A673 (cell line): ENCODE results near the gene PHKA2. TPM values are rescaled to one million over a fixed set of nuclear protein-coding genes. Genes with fewer than 3 reads are reported as not detected.

Experiments used
- BruUV-seq: library from RNA; stranded (reverse); fragments of 400-500 nt; replicated peaks from 2 replicates; lab custom pipeline; 2021; lab: Mats Ljungman, UMichigan
- CTCF ChIA-PET: fragments of 300-600 bp; sonication (Branson Sonifier 250); formaldehyde crosslinking; loops from one replicate; lab custom pipeline; 2022; ENCODE audit warnings: antibody characterized with exemption; lab: Charles Lee
- POLR2A ChIA-PET: fragments of 300-600 bp; sonication (Branson Sonifier 250); formaldehyde crosslinking; loops from one replicate; lab custom pipeline; 2022; ENCODE audit warnings: antibody characterized with exemption; ENCODE audit not compliant: low non-redundant PET; lab: Charles Lee
- DNase-seq: peaks from one replicate; pipeline ENCODE4 v3.0.0-alpha.2; 2015; ENCODE audit warnings: low spot score
- H3K27ac ChIP-seq: fragments of 200-600 bp; sonication (generic); 2 replicates; pipeline ENCODE4 v1.5.1; 2016; ENCODE audit warnings: mixed run types, low read depth, mild to moderate bottlenecking, mixed read lengths, antibody characterized with exemption, low read length; ENCODE audit not compliant: poor library complexity, severe bottlenecking
- H3K27me3 ChIP-seq: fragments of 200-600 bp; sonication (generic); replicated peaks from 2 replicates; pipeline ENCODE4 v1.6.1; 2017; ENCODE audit warnings: mixed run types, low read depth, mild to moderate bottlenecking, mixed read lengths, antibody characterized with exemption, low read length; ENCODE audit not compliant: insufficient read depth, poor library complexity
- H3K36me3 ChIP-seq: fragments of 200-600 bp; sonication (generic); 2 replicates; pipeline ENCODE4 v1.6.1; 2016; ENCODE audit warnings: mixed run types, mild to moderate bottlenecking, mixed read lengths, antibody characterized with exemption, low read length; ENCODE audit not compliant: insufficient read depth, poor library complexity, severe bottlenecking
- H3K4me1 ChIP-seq: fragments of 200-600 bp; sonication (generic); 2 replicates; pipeline ENCODE4 v1.6.1; 2017; ENCODE audit warnings: mixed run types, mild to moderate bottlenecking, mixed read lengths, antibody characterized with exemption, low read length; ENCODE audit not compliant: insufficient read depth, poor library complexity, severe bottlenecking
- H3K4me3 ChIP-seq: fragments of 200-600 bp; sonication (generic); 2 replicates; pipeline ENCODE4 v1.5.1; 2016; ENCODE audit warnings: low read depth, mixed run types, mild to moderate bottlenecking, mixed read lengths, low read length; ENCODE audit not compliant: poor library complexity, severe bottlenecking
- H3K9me3 ChIP-seq: fragments of 200-600 bp; sonication (generic); 2 replicates; pipeline ENCODE4 v1.6.1; 2016; ENCODE audit warnings: mixed run types, low read depth, mild to moderate bottlenecking, mixed read lengths, antibody characterized with exemption, low read length; ENCODE audit not compliant: poor library complexity, severe bottlenecking
- EZH2 ChIP-seq: fragments of 200-600 bp; sonication (generic); IDR thresholded peaks from 2 replicates; pipeline ENCODE4 v1.6.1; 2017; ENCODE audit warnings: borderline replicate concordance, low read depth, mild to moderate bottlenecking, mixed read lengths, antibody characterized with exemption, low read length; ENCODE audit not compliant: poor library complexity, severe bottlenecking
- intact Hi-C: fragments of 100-400 bp; cut with micrococcal nuclease; formaldehyde crosslinking; loops from one replicate; pipeline ENCODE4 v1.10.0; 2022; ENCODE audit not compliant: unreplicated experiment
- total RNA-seq: library from RNA; stranded (reverse); gene quantifications from 2 replicates; pipeline ENCODE4 v1.2.3, GENCODE V29; 2021
- TF ChIP-seq, protein P1 (sequence below): fragments of 300-800, 200-600 bp; sonication (generic); conservative IDR thresholded peaks from 2 replicates; pipeline ENCODE4 v1.5.1; 2017; ENCODE audit warnings: low read depth, mild to moderate bottlenecking, antibody characterized with exemption, low read length, moderate library complexity, mixed read lengths

PHKA2 gene
- total RNA-seq, 1 experiment from 2014 or later = 31.4 TPM

DNA sequence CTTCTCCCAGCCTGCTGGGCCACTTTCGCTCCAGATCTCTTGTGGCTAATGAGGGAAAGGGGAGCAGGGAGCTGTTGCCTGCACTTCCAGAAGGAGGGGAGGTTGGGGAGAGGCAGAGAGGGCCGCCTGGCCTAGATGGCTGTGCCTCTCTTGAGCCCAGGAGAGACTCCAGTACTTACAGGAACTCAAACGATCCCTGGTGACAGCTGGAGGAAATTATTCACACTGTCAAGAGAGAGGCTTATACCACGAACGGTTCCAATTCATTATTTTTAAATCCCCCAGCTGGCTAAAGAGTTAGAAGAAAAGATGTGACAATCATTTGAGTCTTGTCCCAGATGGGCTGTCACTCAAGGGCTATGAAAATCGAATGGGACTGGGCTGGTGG lies 96.1 kb downstream of the PHKA2 start:
- TF ChIP-seq, protein P1, sequence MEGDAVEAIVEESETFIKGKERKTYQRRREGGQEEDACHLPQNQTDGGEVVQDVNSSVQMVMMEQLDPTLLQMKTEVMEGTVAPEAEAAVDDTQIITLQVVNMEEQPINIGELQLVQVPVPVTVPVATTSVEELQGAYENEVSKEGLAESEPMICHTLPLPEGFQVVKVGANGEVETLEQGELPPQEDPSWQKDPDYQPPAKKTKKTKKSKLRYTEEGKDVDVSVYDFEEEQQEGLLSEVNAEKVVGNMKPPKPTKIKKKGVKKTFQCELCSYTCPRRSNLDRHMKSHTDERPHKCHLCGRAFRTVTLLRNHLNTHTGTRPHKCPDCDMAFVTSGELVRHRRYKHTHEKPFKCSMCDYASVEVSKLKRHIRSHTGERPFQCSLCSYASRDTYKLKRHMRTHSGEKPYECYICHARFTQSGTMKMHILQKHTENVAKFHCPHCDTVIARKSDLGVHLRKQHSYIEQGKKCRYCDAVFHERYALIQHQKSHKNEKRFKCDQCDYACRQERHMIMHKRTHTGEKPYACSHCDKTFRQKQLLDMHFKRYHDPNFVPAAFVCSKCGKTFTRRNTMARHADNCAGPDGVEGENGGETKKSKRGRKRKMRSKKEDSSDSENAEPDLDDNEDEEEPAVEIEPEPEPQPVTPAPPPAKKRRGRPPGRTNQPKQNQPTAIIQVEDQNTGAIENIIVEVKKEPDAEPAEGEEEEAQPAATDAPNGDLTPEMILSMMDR = no peak
- no peak for TF ChIP-seq EZH2
- Histone ChIP-seq H3K27me3 (no peaks in the 10 kb centered on the region), H3K36me3 (no peaks in the 10 kb centered on the region), H3K4me3 (no peak overlapping the region), H3K27ac (no peak overlapping the region), H3K4me1 (peaks cover 31% of the 10 kb centered on the region), H3K9me3 (no peaks in the 10 kb centered on the region)
- ChIA-PET POLR2A (no interaction called here), CTCF (no interaction called here)
- DNase-seq = peak; percentile 64
- no TSS peak for BruUV-seq
- intact Hi-C loops = loop anchor here (10.0 kb wide), 1 partner anchor 213 kb away; the partner anchor contains the start of gene RS1

DNA sequence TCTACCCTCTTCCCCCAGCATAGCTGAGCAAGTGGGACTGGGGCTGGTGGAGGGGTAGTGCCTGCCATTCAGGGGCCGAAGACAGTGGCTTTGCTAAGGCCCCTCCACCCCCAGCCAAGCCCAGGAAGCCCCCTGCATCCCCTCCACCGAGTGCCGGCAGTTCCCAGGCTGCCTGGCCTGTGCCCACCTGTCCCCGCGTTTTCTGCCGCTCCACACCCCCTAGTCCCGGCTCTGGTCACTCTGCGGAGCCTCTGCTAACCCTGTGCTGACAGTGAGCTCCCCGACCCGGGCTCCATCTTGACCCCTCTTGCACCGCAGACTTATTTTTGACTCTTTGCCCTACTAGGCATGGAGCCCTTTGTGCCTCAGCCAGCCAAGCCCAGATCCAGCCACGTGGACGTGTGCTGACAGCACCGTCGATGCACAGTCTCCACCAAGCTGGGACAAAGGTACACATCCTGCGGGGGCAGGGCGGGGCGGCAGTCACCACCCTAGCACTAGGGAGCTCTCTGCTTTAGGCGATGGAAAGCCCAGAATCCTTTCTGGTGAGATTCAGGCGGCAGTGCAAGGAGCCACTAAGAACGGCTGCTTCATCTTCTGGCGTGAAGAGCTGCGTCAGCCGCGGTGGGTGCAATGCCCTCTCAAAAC lies 96.6 kb downstream of the PHKA2 start:
- intact Hi-C loops = loop anchor here (10.0 kb wide), 1 partner anchor 212 kb away; the partner anchor contains the start of gene RS1
- ChIA-PET CTCF (interaction anchor here (1.3 kb wide), 1 partner anchor 477 kb away, joined by 4 read pairs; no protein-coding TSS in a partner anchor), POLR2A (no interaction called here)
- DNase-seq = no peak
- H3K4me3 ChIP-seq = no peak overlapping the region
- TF ChIP-seq EZH2 = no peak
- TF ChIP-seq, protein P1 = no peak
- no peaks in the 10 kb centered on the region for H3K9me3 ChIP-seq
- H3K4me1 ChIP-seq = peaks cover 31% of the 10 kb centered on the region
- no peaks in the 10 kb centered on the region for H3K36me3 ChIP-seq
- H3K27me3 ChIP-seq = no peaks in the 10 kb centered on the region
- BruUV-seq = no TSS peak
- no peak overlapping the region for H3K27ac ChIP-seq

DNA sequence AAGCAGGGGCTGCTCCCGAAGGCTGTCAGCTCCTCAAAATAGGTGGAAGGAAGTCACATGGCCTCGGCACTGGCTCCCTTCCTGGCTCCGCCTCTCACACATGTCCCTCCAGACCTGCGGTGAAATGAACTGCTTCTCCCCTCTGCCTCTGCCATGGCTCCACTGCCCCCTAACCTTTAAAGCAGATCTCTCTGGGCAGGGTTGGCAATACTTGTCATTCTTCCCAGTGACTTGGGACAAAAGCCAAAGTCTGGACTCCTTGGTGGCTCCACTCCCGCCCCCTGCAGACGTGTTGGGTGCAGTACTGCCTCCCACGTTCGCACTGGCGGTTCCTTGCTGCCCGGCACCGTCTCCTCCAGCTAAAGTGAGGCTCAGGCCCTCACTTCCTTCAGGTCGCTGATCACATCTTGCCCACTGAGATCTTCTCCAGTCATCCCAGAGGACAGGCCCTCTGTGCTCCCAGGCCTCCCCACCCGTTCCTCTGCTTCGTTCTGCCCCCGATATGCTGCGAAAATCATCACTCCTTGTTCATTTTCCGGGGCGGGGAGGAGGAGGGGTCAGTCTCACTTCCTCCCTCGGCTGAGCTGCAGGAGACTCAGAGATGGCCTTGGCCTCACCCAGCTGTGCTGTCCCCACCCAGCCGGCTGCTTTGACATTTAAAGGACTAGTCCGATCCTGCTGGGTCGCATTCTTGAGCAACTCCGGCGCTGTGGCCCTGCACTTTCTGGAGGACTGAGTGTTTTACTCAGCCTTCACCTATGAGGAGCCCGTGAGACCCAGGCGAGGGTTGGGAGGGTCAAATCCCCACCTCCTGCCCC lies 97.4 kb downstream of the PHKA2 start:
- TF ChIP-seq EZH2 = no peak
- TF ChIP-seq, protein P1 = peak; percentile 65
- no TSS peak for BruUV-seq
- ChIA-PET POLR2A (interaction anchor here (0.5 kb wide), 1 partner anchor 290 kb away, joined by 3 read pairs; no protein-coding TSS in a partner anchor), CTCF (interaction anchor here (0.6 to 1.3 kb wide), 2 partner anchors 447 to 477 kb away, joined by 4 read pairs; no protein-coding TSS in a partner anchor)
- no peaks in the 10 kb centered on the region for H3K9me3 ChIP-seq
- no peak overlapping the region for H3K4me3 ChIP-seq
- intact Hi-C loops = loop anchor here (10.0 kb wide), 1 partner anchor 212 kb away; the partner anchor contains the start of gene RS1
- DNase-seq = peak; percentile 78
- no peaks in the 10 kb centered on the region for H3K36me3 ChIP-seq
- peaks cover 31% of the 10 kb centered on the region for H3K4me1 ChIP-seq
- no peak overlapping the region for H3K27ac ChIP-seq
- no peaks in the 10 kb centered on the region for H3K27me3 ChIP-seq
